Sigmoid colon (tissue), 7 donors: ENCODE measurements around the gene EAPP. TPM values are rescaled to one million over a fixed set of nuclear protein-coding genes. Genes with fewer than 3 reads are reported as not detected.
"Not testable (repeated sequence)": the region's sequence is repeated elsewhere in the genome, so short reads cannot be mapped to it uniquely, and the experiment has no call there.

Source experiments
- DNase-seq: peaks from one replicate; pipeline ENCODE4 v3.0.0-alpha.2; 2019
- H3K27ac ChIP-seq, 4 donors: fragments of 200-600 bp; sonication (generic); one replicate each; pipeline ENCODE4 v1.5.1; 2016 to 2019; ENCODE audit warnings: mild to moderate bottlenecking in 1 of 4
- H3K27me3 ChIP-seq, 3 donors: fragments of 200-600 bp; sonication (generic); one replicate each; pipeline ENCODE4 v1.5.1; 2019; ENCODE audit warnings: mild to moderate bottlenecking in 1 of 3
- H3K36me3 ChIP-seq, 4 donors: fragments of 200-600 bp; sonication (generic); one replicate each; pipeline ENCODE4 v1.5.1; 2016 to 2019
- H3K4me1 ChIP-seq, 4 donors: fragments of 200-600 bp; sonication (generic); one replicate each; pipeline ENCODE4 v1.5.1; 2017 to 2019
- H3K4me3 ChIP-seq, 4 donors: fragments of 200-600 bp; sonication (generic); one replicate each; pipeline ENCODE4 v1.5.1; 2017 to 2019; ENCODE audit warnings: mild to moderate bottlenecking in 2 of 4, moderate library complexity in 1 of 4
- H3K9me3 ChIP-seq, 4 donors: fragments of 200-600 bp in 3 of 4; sonication (generic) in 3 of 4; one replicate each; pipeline versions ENCODE4 v1.5.1 to v1.6.1; 2013 to 2019
- EP300 ChIP-seq, 4 donors: sonication (generic); formaldehyde crosslinking; IDR thresholded peaks; one replicate each; pipeline ENCODE4 v1.6.1; 2017; ENCODE audit warnings: antibody characterized with exemption in 4 of 4
- POLR2A ChIP-seq, 2 donors: fragments of 450-650 bp; IDR thresholded peaks; one replicate each; pipeline ENCODE4 v1.6.1; 2016; ENCODE audit warnings: antibody characterized with exemption in 2 of 2, mild to moderate bottlenecking in 2 of 2, moderate library complexity in 2 of 2
- POLR2AphosphoS5 ChIP-seq, 4 donors: sonication (generic); formaldehyde crosslinking; IDR thresholded peaks; one replicate each; pipeline ENCODE4 v1.6.1; 2017; ENCODE audit warnings: antibody characterized with exemption in 4 of 4
- WGBS, 2 donors: extraction: QIAGEN DNeasy Blood & Tissue Kit; methylation state at CpG; one replicate each; pipeline ENCODE4 v1.1.7; 2013; 5-methylcytosine and 5-hydroxymethylcytosine counted together
- intact Hi-C: fragments of 100-400 bp; cut with DNase I; formaldehyde crosslinking; loops from one replicate; pipeline ENCODE4 v1.15.1; 2023
- polyA plus RNA-seq, 3 donors: library from polyadenylated mRNA; stranded (reverse); fragments of 200-250 nt; gene quantifications; one replicate each; pipeline ENCODE4 v1.2.3, GENCODE V29; 2013
- total RNA-seq, 4 donors: library from RNA; depleted of rRNA; stranded (reverse); fragments of >200 nt; gene quantifications; one replicate each; pipeline ENCODE4 v1.1.0, GENCODE V29; 2016
- TF ChIP-seq, protein P1 (sequence below), 4 experiments: fragments of 450-650 bp in 3 of 4; fragments of 200-600 bp in 1 of 4; IDR thresholded peaks; one replicate each; pipeline ENCODE4 v1.5.1; 2016 to 2019; ENCODE audit warnings: antibody characterized with exemption in 4 of 4, mild to moderate bottlenecking in 3 of 4, moderate library complexity in 2 of 4
- donor health status: healthy with polysubstance abuse.
- donor health status: Bipolar disorder and iron deficiency.
- donor health status: healthy.

Gene EAPP
- total and polyA plus RNA-seq, 7 donors, result 25.5 to 133 (median 44.9) TPM

DNA sequence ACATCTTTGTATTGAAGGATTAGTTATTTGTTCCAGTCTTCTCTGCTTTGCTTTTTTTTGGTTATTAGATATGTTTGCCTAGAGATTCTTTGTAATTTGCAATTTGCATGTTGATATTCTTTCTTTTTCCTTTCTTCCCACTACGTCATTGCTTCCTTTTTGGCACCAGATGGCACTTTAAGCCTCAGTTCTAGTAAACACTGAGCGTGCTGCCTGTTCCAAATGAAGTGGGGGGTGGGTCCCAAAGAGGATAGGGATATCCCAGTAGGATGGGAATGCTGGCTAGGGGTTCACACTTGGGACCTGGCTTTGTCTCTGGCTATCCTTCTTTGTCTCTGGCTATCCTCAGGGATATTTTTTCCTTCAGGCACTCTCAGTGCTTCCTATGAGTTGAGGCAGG lies 17.0 kb downstream of the EAPP start:
- 24 to 66% methylated on average over 2 of the region's 2 CpGs for WGBS, 2 donors
- TF ChIP-seq POLR2AphosphoS5 (IDR thresholded peaks at IDR 0.05) (no peak), EP300 (IDR thresholded peaks at IDR 0.05) (no peak), POLR2A (IDR thresholded peaks at IDR 0.05) (no peak)
- TF ChIP-seq, protein P1, sequence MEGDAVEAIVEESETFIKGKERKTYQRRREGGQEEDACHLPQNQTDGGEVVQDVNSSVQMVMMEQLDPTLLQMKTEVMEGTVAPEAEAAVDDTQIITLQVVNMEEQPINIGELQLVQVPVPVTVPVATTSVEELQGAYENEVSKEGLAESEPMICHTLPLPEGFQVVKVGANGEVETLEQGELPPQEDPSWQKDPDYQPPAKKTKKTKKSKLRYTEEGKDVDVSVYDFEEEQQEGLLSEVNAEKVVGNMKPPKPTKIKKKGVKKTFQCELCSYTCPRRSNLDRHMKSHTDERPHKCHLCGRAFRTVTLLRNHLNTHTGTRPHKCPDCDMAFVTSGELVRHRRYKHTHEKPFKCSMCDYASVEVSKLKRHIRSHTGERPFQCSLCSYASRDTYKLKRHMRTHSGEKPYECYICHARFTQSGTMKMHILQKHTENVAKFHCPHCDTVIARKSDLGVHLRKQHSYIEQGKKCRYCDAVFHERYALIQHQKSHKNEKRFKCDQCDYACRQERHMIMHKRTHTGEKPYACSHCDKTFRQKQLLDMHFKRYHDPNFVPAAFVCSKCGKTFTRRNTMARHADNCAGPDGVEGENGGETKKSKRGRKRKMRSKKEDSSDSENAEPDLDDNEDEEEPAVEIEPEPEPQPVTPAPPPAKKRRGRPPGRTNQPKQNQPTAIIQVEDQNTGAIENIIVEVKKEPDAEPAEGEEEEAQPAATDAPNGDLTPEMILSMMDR (IDR thresholded peaks at IDR 0.05), result no peak
- intact Hi-C loops, result no loop called here
- Histone ChIP-seq H3K4me3 (no peak overlapping the region), H3K27me3 (no peaks in the 10 kb centered on the region), H3K9me3 (no peaks in the 10 kb centered on the region), H3K27ac (no peak overlapping the region), H3K36me3 (peaks cover 74 to 99% (median 85%) of the 10 kb centered on the region in 4 donors), H3K4me1 (no peaks in the 10 kb centered on the region)
- no peak for DNase-seq

DNA sequence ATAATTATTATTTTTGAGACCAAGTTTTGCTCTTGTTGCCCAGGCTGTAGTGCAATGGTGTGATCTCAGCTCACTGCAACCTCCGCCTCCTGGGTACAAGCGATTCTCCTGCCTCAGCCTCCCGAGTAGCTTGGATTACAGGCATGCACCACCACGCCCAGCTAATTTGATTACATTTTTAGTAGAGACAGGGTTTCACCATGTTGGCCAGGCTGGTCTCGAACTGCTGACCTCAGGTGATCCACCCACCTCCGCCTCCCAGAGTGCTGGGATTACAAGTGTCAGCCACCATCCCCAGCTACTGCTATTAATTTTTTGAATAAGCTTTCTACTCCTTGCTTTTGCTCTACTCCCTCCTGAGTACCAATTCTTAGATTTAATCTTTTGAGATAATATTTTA lies 18.4 kb downstream of the EAPP start:
- H3K27ac ChIP-seq, intact Hi-C loops, H3K4me3 ChIP-seq, DNase-seq, H3K4me1 ChIP-seq, H3K9me3 ChIP-seq, H3K27me3 ChIP-seq: not testable (repeated sequence)
- WGBS, 2 donors, result 25 to 82% methylated on average over 6 of the region's 6 CpGs
- peaks cover 60 to 96% (median 76%) of the 10 kb centered on the region in 4 donors for H3K36me3 ChIP-seq

DNA sequence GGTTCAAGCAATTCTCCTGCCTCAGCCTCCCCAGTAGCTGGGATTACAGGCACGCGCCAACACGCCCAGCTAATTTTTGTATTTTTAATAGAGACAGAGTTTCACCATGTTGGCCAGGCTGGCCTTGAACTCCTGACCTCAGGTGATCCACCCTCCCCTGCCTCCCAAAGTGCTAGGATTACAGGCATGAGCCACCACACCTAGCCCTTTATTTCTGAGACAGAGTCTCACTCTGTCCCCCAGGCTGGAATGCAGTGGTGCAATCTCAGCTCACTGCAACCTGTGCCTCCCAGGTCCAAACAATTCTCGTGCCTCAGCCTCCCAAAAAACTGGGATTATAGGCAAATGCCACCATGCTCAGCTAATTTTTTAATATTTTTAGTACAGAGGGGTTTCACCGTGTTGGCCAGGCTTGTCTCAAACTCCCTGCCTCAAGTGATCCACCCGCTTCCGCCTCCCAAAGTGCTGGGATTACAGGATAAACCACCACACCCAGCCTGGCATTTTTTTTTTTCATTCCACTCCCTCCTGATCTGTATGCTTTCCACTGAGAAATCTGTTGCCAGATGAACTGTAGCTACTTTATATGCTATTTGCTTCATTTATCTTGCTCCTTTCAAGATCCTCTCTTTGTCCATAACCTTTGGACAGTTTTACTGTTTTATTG lies 19.1 kb downstream of the EAPP start:
- H3K4me3 ChIP-seq, H3K9me3 ChIP-seq, H3K27ac ChIP-seq, H3K4me1 ChIP-seq, intact Hi-C loops, H3K27me3 ChIP-seq, DNase-seq: not testable (repeated sequence)
- 28 to 80% methylated on average over 7 of the region's 7 CpGs for WGBS, 2 donors
- peaks cover 56 to 96% (median 70%) of the 10 kb centered on the region in 4 donors for H3K36me3 ChIP-seq

DNA sequence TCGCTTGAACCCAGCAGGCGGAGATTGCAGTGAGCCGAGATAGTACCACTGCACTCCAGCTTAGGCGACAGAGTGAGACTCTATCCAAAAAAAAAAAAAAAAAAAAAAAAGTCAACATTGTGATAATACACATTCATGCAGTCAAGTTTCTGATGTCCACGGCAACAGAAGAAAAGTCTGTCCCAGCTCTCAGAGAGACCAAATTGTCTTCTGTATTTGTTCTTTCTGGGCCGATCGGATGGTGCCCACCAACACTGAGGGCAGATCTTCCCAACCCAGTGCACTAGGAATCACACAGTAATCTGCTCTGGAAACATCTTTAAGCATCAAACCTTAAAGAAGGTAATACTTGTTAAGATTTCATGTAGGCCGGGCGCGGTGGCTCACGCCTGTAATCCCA lies 31.6 kb downstream of the EAPP start:
- WGBS, 2 donors, result 94 to 97% methylated on average over 11 of the region's 11 CpGs

DNA sequence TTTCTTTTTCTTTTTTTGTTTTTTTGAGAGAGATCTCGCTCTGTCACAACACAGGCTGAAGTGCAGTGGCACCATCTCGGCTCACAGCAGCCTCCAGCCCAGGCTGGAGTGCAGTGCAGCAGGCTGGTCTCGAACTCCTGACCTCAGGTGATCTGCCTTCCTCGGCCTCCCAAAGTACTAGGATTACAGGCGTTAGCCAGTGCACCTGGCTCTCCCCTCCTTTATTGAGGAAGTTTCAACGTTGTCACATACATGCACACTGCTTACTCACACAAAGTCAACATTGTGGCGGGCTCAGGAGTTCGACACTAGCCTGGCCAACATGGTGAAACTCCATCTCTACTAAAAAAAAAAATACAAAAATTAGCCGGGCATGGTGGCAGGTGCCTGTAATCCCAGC lies 32.0 kb downstream of the EAPP start:
- 31 to 76% methylated on average over 9 of the region's 9 CpGs for WGBS, 2 donors
- intact Hi-C loops, result no loop called here
- Histone ChIP-seq H3K9me3 (no peaks in the 10 kb centered on the region), H3K27ac (no peak overlapping the region), H3K4me3 (no peak overlapping the region), H3K27me3 (no peaks in the 10 kb centered on the region), H3K4me1 (no peaks in the 10 kb centered on the region), H3K36me3 (no peaks in the 10 kb centered on the region)
- peak; percentile 10 for DNase-seq
- no peak for TF ChIP-seq POLR2A (IDR thresholded peaks at IDR 0.05)

More for the DNA sequence above, 31.6 kb downstream of the EAPP start:
- Histone ChIP-seq H3K36me3 (no peaks in the 10 kb centered on the region), H3K9me3 (no peaks in the 10 kb centered on the region), H3K4me1 (no peaks in the 10 kb centered on the region), H3K4me3 (no peak overlapping the region), H3K27me3 (no peaks in the 10 kb centered on the region), H3K27ac (no peak overlapping the region)
- intact Hi-C loops, result no loop called here
- TF ChIP-seq, protein P1 (IDR thresholded peaks at IDR 0.05), result no peak
- TF ChIP-seq POLR2AphosphoS5 (IDR thresholded peaks at IDR 0.05) (no peak), EP300 (IDR thresholded peaks at IDR 0.05) (no peak), POLR2A (IDR thresholded peaks at IDR 0.05) (no peak)
- peak; percentile 27 for DNase-seq

DNA sequence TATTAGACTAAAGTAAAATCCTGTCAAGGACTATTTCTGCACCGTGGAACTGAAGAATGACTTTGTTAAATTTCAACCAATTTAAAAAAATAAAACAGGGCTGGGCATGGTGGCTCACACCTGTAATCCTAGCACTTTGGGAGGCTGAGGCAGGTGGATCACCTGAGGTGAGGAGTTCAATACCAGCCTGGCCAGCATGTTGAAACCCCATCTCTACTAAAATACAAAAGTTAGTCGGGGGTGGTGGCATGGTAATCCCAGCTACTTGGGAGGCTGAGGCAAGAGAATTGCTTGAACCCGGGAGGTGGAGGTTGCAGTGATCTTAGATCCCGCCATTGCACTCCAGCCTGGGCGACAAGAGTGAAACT lies 34.4 kb downstream of the EAPP start:
- H3K4me3 ChIP-seq, H3K27me3 ChIP-seq, H3K36me3 ChIP-seq, H3K4me1 ChIP-seq, intact Hi-C loops, H3K27ac ChIP-seq, H3K9me3 ChIP-seq, DNase-seq: not testable (repeated sequence)
- WGBS, 2 donors, result 39 to 76% methylated on average over 5 of the region's 5 CpGs

DNA sequence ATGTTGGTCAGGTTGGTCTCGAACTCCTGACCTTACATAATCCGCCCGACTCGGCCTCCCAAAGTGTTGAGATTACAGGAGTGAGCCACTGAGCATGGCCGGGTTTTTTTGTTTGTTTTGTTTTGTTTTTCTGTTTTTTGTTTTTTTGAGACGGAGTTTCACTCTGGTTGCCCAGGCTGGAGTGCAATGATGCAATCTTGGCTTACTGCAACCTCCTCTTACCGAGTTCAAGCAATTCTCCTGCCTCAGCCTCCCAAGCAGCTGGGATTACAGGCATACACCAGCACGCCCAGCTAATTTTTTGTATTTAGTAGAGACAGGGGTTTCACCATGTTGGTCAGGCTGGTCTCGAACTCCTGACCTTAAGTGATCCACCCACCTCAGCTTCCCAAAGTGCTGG lies 35.5 kb downstream of the EAPP start:
- H3K27ac ChIP-seq, H3K36me3 ChIP-seq, H3K27me3 ChIP-seq, H3K4me1 ChIP-seq, H3K4me3 ChIP-seq, intact Hi-C loops, H3K9me3 ChIP-seq: not testable (repeated sequence)
- WGBS, 2 donors, result 83 to 92% methylated on average over 9 of the region's 9 CpGs
- peak; percentile 10 for DNase-seq
